Measurements from ENCODE around the gene CLDN6. TPM values are rescaled to one million over a fixed set of nuclear protein-coding genes. Genes with fewer than 3 reads are reported as not detected.

Gene CLDN6
- total and polyA plus RNA-seq, 2 of the 13 experiments (the other 11 are each of a cell fraction or from before 2014, with no cell fraction given) = 5.9 to 7.6 TPM

GRCh38 chr16:3049921-3050481 is 32.0 kb upstream of the CLDN6 start:
- H3K4me1 ChIP-seq (ENCODE audit: insufficient read depth, low read length) = peaks cover 9% of the 10 kb centered on the region
- H3K9ac ChIP-seq (ENCODE audit: insufficient read depth, low read depth, low read length) = no peak overlapping the region
- CTCF ChIA-PET (ENCODE audit: low intra/inter-chr PET ratio, low total read pairs) = no interaction called here
- ATAC-seq (no peak), FAIRE-seq (no peak), DNase-seq (ENCODE audit: low spot score) (no peak)
- TF ChIP-seq, protein P1, sequence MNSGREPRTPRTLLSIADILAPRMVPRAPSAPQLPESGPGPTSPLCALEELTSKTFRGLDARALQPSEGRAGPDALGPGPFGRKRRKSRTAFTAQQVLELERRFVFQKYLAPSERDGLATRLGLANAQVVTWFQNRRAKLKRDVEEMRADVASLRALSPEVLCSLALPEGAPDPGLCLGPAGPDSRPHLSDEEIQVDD (CRISPR knock-in tag; IDR thresholded peaks at IDR 0.05; ENCODE audit: borderline replicate concordance) = no peak
- TF ChIP-seq, protein P2, sequence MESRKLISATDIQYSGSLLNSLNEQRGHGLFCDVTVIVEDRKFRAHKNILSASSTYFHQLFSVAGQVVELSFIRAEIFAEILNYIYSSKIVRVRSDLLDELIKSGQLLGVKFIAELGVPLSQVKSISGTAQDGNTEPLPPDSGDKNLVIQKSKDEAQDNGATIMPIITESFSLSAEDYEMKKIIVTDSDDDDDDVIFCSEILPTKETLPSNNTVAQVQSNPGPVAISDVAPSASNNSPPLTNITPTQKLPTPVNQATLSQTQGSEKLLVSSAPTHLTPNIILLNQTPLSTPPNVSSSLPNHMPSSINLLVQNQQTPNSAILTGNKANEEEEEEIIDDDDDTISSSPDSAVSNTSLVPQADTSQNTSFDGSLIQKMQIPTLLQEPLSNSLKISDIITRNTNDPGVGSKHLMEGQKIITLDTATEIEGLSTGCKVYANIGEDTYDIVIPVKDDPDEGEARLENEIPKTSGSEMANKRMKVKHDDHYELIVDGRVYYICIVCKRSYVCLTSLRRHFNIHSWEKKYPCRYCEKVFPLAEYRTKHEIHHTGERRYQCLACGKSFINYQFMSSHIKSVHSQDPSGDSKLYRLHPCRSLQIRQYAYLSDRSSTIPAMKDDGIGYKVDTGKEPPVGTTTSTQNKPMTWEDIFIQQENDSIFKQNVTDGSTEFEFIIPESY (CRISPR knock-in tag; IDR thresholded peaks at IDR 0.05) = peak; percentile 9; the same call in 1 of the 2 replicates
- TF ChIP-seq AGO2 (optimal IDR thresholded peaks at IDR 0.05; ENCODE audit: low read depth, low read length) (peak; percentile 19), ZFY (CRISPR knock-in tag; IDR thresholded peaks at IDR 0.05) (no peak), SKI (IDR thresholded peaks at IDR 0.05; ENCODE audit: partially characterized antibody) (no peak), ZNF747 (CRISPR knock-in tag; IDR thresholded peaks at IDR 0.05; ENCODE audit: borderline replicate concordance) (no peak), ZNF891 (CRISPR knock-in tag; IDR thresholded peaks at IDR 0.05) (no peak), KLF9 (CRISPR knock-in tag; IDR thresholded peaks at IDR 0.05; ENCODE audit: low read depth) (no peak), TIGD3 (CRISPR knock-in tag; IDR thresholded peaks at IDR 0.05; ENCODE audit: borderline replicate concordance) (no peak), FOXP1 (IDR thresholded peaks at IDR 0.05) (no peak), FOXP1 (CRISPR knock-in tag; IDR thresholded peaks at IDR 0.05) (no peak), ZC3H13 (CRISPR knock-in tag; IDR thresholded peaks at IDR 0.05) (no peak)
- H4K20me1 ChIP-seq (ENCODE audit: insufficient read depth, low read length) = no peaks in the 10 kb centered on the region
- 59% methylated on average over 12 of the region's 26 CpGs for WGBS (ENCODE audit: low lambda C conversion rate)
- no peak overlapping the region for H3K27ac ChIP-seq (ENCODE audit: extremely low read length, insufficient read depth, low read length)
- H3K36me3 ChIP-seq (replicated peaks in 1 of 2; ENCODE audit: control insufficient read depth in 1 of 2, insufficient read depth in 2 of 2, low read length in 2 of 2) = no peaks in the 10 kb centered on the region
- H2AFZ ChIP-seq (ENCODE audit: low read length) = no peak overlapping the region
- in situ Hi-C loops (cut with HindIII; ENCODE audit: extremely low pct_ligation_motif_present, low pct_unique_long_range_greater_than_20kb) (no loop called here), intact Hi-C loops (cut with micrococcal nuclease; ENCODE audit: unreplicated experiment) (no loop called here)
- H3K4me3 ChIP-seq (replicated peaks in 1 of 3; ENCODE audit: insufficient read depth in 1 of 3, low read depth in 2 of 3, low read length in 3 of 3) = no peak overlapping the region
- H3K27me3 ChIP-seq (ENCODE audit: control insufficient read depth in 1 of 2, insufficient read depth in 2 of 2, low read length in 2 of 2) = peaks cover 10 to 58% of the 10 kb centered on the region in 2 experiments
- H3K4me2 ChIP-seq (ENCODE audit: low read depth, low read length) = no peak overlapping the region
- no peaks in the 10 kb centered on the region for H3K79me2 ChIP-seq (ENCODE audit: insufficient read depth, low read length)
- BruUV-seq (replicated peaks) = no TSS peak
- no peaks in the 10 kb centered on the region for H3K9me3 ChIP-seq (ENCODE audit: low read length)
- POLR2A ChIA-PET = interaction anchor here (1.4 kb wide), 1 partner anchor 9 kb away, joined by 3 read pairs; no protein-coding TSS in a partner anchor
